ENCODE data around the gene S100A13.

The S100A13 gene

DNA sequence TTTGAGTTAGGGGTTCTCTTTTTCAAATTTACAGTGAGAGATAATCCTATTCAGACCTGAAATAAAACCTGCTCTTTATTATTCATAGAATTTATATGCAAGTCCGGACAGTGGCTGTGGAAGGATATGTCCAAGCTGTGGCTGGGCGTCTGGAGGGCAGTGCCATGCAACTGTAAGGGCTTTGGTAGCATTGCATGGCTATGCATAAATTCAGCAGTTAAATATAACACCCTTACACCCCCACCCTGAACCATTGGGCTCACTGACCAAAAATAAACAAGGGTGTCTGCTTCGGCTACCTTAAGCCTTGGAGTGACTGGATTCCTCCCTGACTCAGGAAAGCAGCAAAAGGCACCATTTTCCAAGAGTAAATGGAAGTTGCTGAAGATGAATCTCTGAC lies 12.0 kb upstream of the S100A13 start:
- H3K36me3 ChIP-seq (ENCODE audit: low read length), result peaks cover 60% of the 10 kb centered on the region
- TF ChIP-seq, protein P1, sequence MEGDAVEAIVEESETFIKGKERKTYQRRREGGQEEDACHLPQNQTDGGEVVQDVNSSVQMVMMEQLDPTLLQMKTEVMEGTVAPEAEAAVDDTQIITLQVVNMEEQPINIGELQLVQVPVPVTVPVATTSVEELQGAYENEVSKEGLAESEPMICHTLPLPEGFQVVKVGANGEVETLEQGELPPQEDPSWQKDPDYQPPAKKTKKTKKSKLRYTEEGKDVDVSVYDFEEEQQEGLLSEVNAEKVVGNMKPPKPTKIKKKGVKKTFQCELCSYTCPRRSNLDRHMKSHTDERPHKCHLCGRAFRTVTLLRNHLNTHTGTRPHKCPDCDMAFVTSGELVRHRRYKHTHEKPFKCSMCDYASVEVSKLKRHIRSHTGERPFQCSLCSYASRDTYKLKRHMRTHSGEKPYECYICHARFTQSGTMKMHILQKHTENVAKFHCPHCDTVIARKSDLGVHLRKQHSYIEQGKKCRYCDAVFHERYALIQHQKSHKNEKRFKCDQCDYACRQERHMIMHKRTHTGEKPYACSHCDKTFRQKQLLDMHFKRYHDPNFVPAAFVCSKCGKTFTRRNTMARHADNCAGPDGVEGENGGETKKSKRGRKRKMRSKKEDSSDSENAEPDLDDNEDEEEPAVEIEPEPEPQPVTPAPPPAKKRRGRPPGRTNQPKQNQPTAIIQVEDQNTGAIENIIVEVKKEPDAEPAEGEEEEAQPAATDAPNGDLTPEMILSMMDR (IDR thresholded peaks at IDR 0.05; ENCODE audit: insufficient read depth, low read length, poor library complexity, severe bottlenecking), result no peak
- no peak for TF ChIP-seq EZH2phosphoT487 (conservative IDR thresholded peaks at IDR 0.05; ENCODE audit: low read length)
- H3K79me2 ChIP-seq (ENCODE audit: insufficient read depth, low read length), result peaks cover 27% of the 10 kb centered on the region
- H3K9me2 ChIP-seq (replicated peaks; ENCODE audit: insufficient read depth, low read length), result no peaks in the 10 kb centered on the region
- H3F3A ChIP-seq (ENCODE audit: insufficient read depth), result peaks cover 24% of the 10 kb centered on the region; the same call in 1 of the 2 replicates
- no peak overlapping the region for H3K4me3 ChIP-seq (ENCODE audit: insufficient read depth, low read length, poor library complexity, severe bottlenecking)
- H3K27ac ChIP-seq (ENCODE audit: low read depth, low read length), result no peak overlapping the region
- H3K9ac ChIP-seq (ENCODE audit: low read length), result no peak overlapping the region
- no peak overlapping the region for H3K4me2 ChIP-seq (ENCODE audit: low read depth, low read length, poor library complexity, severe bottlenecking)
- no peak overlapping the region for H2AFZ ChIP-seq (ENCODE audit: low read depth, low read length, severe bottlenecking)
- no peaks in the 10 kb centered on the region for H3K9me3 ChIP-seq (ENCODE audit: insufficient read depth, low read length)
- H4K20me1 ChIP-seq (ENCODE audit: low read depth, low read length), result no peaks in the 10 kb centered on the region
- no peaks in the 10 kb centered on the region for H3K27me3 ChIP-seq (ENCODE audit: low read length)

DNA sequence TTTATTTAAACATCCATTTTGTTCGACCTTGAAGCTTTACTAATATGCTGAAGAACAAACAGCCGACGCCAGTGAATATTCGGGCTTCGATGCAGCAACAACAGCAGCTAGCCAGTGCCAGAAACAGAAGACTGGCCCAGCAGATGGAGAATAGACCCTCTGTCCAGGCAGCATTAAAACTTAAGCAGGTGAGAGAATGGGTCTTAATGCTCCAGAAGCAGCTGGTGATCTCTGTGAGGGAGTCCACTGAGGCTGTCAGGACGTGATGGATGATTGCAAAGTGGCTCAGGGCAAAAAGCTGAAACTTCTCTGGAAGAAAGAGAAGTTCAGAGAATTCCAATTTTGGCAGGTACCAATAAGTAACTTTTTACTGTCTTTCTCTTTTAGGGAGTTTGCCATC lies 11.0 kb upstream of the S100A13 start:
- no peaks in the 10 kb centered on the region for H3K27me3 ChIP-seq (ENCODE audit: low read length)
- H3K79me2 ChIP-seq (ENCODE audit: insufficient read depth, low read length), result peaks cover 29% of the 10 kb centered on the region
- H3K36me3 ChIP-seq (ENCODE audit: low read length), result peaks cover 49% of the 10 kb centered on the region
- H3K9ac ChIP-seq (ENCODE audit: low read length), result no peak overlapping the region
- no peak overlapping the region for H3K4me3 ChIP-seq (ENCODE audit: insufficient read depth, low read length, poor library complexity, severe bottlenecking)
- no peaks in the 10 kb centered on the region for H3K9me3 ChIP-seq (ENCODE audit: insufficient read depth, low read length)
- no peak overlapping the region for H3K4me2 ChIP-seq (ENCODE audit: low read depth, low read length, poor library complexity, severe bottlenecking)
- peaks cover 17% of the 10 kb centered on the region; the same call in 1 of the 2 replicates for H3F3A ChIP-seq (ENCODE audit: insufficient read depth)
- no peak overlapping the region for H3K27ac ChIP-seq (ENCODE audit: low read depth, low read length)
- H2AFZ ChIP-seq (ENCODE audit: low read depth, low read length, severe bottlenecking), result no peak overlapping the region
- no peak for TF ChIP-seq EZH2phosphoT487 (conservative IDR thresholded peaks at IDR 0.05; ENCODE audit: low read length)
- TF ChIP-seq, protein P1 (IDR thresholded peaks at IDR 0.05; ENCODE audit: insufficient read depth, low read length, poor library complexity, severe bottlenecking), result no peak
- H3K9me2 ChIP-seq (replicated peaks; ENCODE audit: insufficient read depth, low read length), result no peaks in the 10 kb centered on the region
- no peaks in the 10 kb centered on the region for H4K20me1 ChIP-seq (ENCODE audit: low read depth, low read length)

DNA sequence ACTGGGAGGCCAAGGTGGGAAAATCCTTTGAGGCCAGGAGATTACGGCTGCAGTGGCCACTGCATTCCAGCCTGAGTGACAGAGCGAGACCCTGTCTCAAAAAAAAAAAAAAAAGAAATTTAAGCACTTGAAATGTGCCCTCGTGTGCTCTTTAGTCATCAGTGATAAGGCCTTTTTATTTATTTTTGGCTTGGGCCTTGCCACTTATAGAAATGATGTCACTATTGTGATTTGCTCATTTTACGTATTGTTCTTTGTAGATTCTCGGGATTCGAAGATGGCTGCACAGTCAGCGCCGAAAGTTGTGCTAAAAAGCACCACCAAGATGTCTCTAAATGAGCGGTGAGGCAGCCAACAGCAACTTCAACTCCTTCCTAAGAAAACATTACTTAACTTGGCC lies 9.0 kb upstream of the S100A13 start:
- H3K27ac ChIP-seq (ENCODE audit: low read depth, low read length), result no peak overlapping the region
- H3K9ac ChIP-seq (ENCODE audit: low read length), result no peak overlapping the region
- H3K36me3 ChIP-seq (ENCODE audit: low read length), result peaks cover 31% of the 10 kb centered on the region
- peaks cover 17% of the 10 kb centered on the region; the same call in 1 of the 2 replicates for H3F3A ChIP-seq (ENCODE audit: insufficient read depth)
- no peak overlapping the region for H3K4me2 ChIP-seq (ENCODE audit: low read depth, low read length, poor library complexity, severe bottlenecking)
- H4K20me1 ChIP-seq (ENCODE audit: low read depth, low read length), result no peaks in the 10 kb centered on the region
- H3K9me3 ChIP-seq (ENCODE audit: insufficient read depth, low read length), result no peaks in the 10 kb centered on the region
- no peaks in the 10 kb centered on the region for H3K9me2 ChIP-seq (replicated peaks; ENCODE audit: insufficient read depth, low read length)
- TF ChIP-seq, protein P1 (IDR thresholded peaks at IDR 0.05; ENCODE audit: insufficient read depth, low read length, poor library complexity, severe bottlenecking), result no peak
- TF ChIP-seq EZH2phosphoT487 (conservative IDR thresholded peaks at IDR 0.05; ENCODE audit: low read length), result no peak
- H3K27me3 ChIP-seq (ENCODE audit: low read length), result no peaks in the 10 kb centered on the region
- peaks cover 29% of the 10 kb centered on the region for H3K79me2 ChIP-seq (ENCODE audit: insufficient read depth, low read length)
- no peak overlapping the region for H2AFZ ChIP-seq (ENCODE audit: low read depth, low read length, severe bottlenecking)
- H3K4me3 ChIP-seq (ENCODE audit: insufficient read depth, low read length, poor library complexity, severe bottlenecking), result no peak overlapping the region
